K562 (cell line): ENCODE results near the gene CDAN1. TPM values are rescaled to one million over a fixed set of nuclear protein-coding genes. Genes with fewer than 3 reads are reported as not detected.

Source experiments
- ADNP ChIP-seq: fragments of 200-800 bp; sonication (Bioruptor generic); IDR thresholded peaks from 2 replicates; pipeline ENCODE4 v1.6.1; 2016; ENCODE audit warnings: missing genetic modification characterization, missing compliant biosample characterization
- ATF7 ChIP-seq: fragments of 450-650 bp; IDR thresholded peaks from 2 replicates; pipeline ENCODE4 v1.7.1; 2014; ENCODE audit warnings: mild to moderate bottlenecking, moderate library complexity
- CBFB ChIP-seq: sonication (generic); formaldehyde crosslinking; IDR thresholded peaks from 2 replicates; pipeline ENCODE4 v1.4.0; 2020; ENCODE audit warnings: mild to moderate bottlenecking, missing genetic modification reagents
- CBX3 ChIP-seq, 2 experiments: IDR thresholded peaks; 1 replicate in 1 of 2; 2 replicates in 1 of 2; pipeline ENCODE4 v1.6.1; 2012; ENCODE audit warnings: inconsistent platforms in 2 of 2, low read length in 2 of 2, borderline replicate concordance in 1 of 2, control low read depth in 1 of 2
- CBX5 ChIP-seq: IDR thresholded peaks from 2 replicates; pipeline ENCODE4 v1.6.1; 2014; ENCODE audit warnings: low read depth, borderline replicate concordance
- ETV1 ChIP-seq: fragments of 450-650 bp; conservative IDR thresholded peaks from 2 replicates; pipeline ENCODE4 v1.6.1; 2016; ENCODE audit warnings: missing genetic modification characterization, control low read depth, low read depth, missing compliant biosample characterization
- GABPB2 ChIP-seq: fragments of 250-450 bp; sonication (Bioruptor Pico); conservative IDR thresholded peaks from 2 replicates; pipeline ENCODE4 v1.5.1; 2021; ENCODE audit warnings: mild to moderate bottlenecking
- NCOA1 ChIP-seq: fragments of 450-650 bp; IDR thresholded peaks from 2 replicates; pipeline ENCODE4 v1.6.1; 2016; ENCODE audit warnings: low read depth
- NCOA4 ChIP-seq: fragments of 450-650 bp; IDR thresholded peaks from 2 replicates; pipeline ENCODE4 v1.6.1; 2018; ENCODE audit warnings: mild to moderate bottlenecking; ENCODE audit not compliant: partially characterized antibody
- PHB ChIP-seq: fragments of 250-450 bp; sonication (Bioruptor Pico); IDR thresholded peaks from 2 replicates; pipeline ENCODE4 v1.5.0; 2021
- PHB2 ChIP-seq: fragments of 450-650 bp; IDR thresholded peaks from 2 replicates; pipeline ENCODE4 v1.6.1; 2017; ENCODE audit warnings: low read depth
- SAP30 ChIP-seq: fragments of 200-600 bp; sonication (generic); IDR thresholded peaks from 2 replicates; pipeline ENCODE4 v1.6.1; 2012; ENCODE audit warnings: borderline replicate concordance, low read depth, mild to moderate bottlenecking, moderate library complexity, low read length, control low read depth, inconsistent platforms; ENCODE audit not compliant: insufficient read depth, poor library complexity, severe bottlenecking
- SRSF3 ChIP-seq: fragments of 200-400 bp; formaldehyde crosslinking; IDR thresholded peaks from 2 replicates; pipeline ENCODE4 v1.6.1; 2016; ENCODE audit warnings: mild to moderate bottlenecking, low read length, moderate library complexity; ENCODE audit not compliant: insufficient read depth
- ZC3H4 ChIP-seq: sonication (generic); formaldehyde crosslinking; IDR thresholded peaks from 2 replicates; pipeline ENCODE4 v1.9.0; 2021; ENCODE audit warnings: missing genetic modification reagents, borderline replicate concordance
- ZNF143 ChIP-seq: sonication (generic); formaldehyde crosslinking; IDR thresholded peaks from 2 replicates; pipeline ENCODE4 v1.9.0; 2022; ENCODE audit warnings: mild to moderate bottlenecking, missing genetic modification reagents
- ZNF586 ChIP-seq: fragments of 450-650 bp; formaldehyde crosslinking; conservative IDR thresholded peaks from 2 replicates; pipeline ENCODE4 v1.4.0; 2020; ENCODE audit warnings: mild to moderate bottlenecking, moderate library complexity
- polyA plus RNA-seq, 8 experiments: library from polyadenylated mRNA; depleted of rRNA in 4 of 8; stranded (reverse) in 5 of 8; unstranded in 3 of 8; fragments of >200 nt; fragmentation: Nextera tagmentation in 2 of 8; fragmentation: Illumina TruSeq in 1 of 8; extraction: Ambion mirVana in 2 of 8; extraction: Trizol in 1 of 8; gene quantifications; 2 replicates each; pipeline versions ENCODE4 v1.2.1 to v1.2.3, GENCODE V29; 2011 to 2014; ENCODE audit warnings: inconsistent platforms in 1 of 8, missing spikeins in 1 of 8
- total RNA-seq, 7 experiments: library from RNA; depleted of rRNA in 6 of 7; stranded (reverse); fragments of >200 nt in 6 of 7; fragmentation: Illumina TruSeq in 2 of 7; extraction: Trizol in 2 of 7; gene quantifications; 2 replicates each; pipeline versions ENCODE4 v1.2.1 to v1.2.3, GENCODE V29; 2011 to 2021; ENCODE audit warnings: low replicate concordance in 1 of 7
- TF ChIP-seq, protein P1 (sequence below): fragments of 250-450 bp; sonication (Bioruptor Pico); IDR thresholded peaks from 2 replicates; pipeline ENCODE4 v1.8.0; 2022; ENCODE audit warnings: inconsistent platforms
- TF ChIP-seq, protein P2 (sequence below), 2 experiments: fragments of 200-800 bp in 1 of 2; sonication (Bioruptor generic) in 1 of 2; sonication (generic) in 1 of 2; formaldehyde crosslinking in 1 of 2; IDR thresholded peaks in 1 of 2; conservative IDR thresholded peaks in 1 of 2; 2 replicates each; pipeline versions ENCODE4 v1.5.0 to v1.6.1; 2016 to 2020; ENCODE audit warnings: missing compliant biosample characterization in 1 of 2, missing genetic modification characterization in 1 of 2, missing genetic modification reagents in 1 of 2
- TF ChIP-seq, protein P3 (sequence below): sonication (generic); formaldehyde crosslinking; IDR thresholded peaks from 2 replicates; pipeline ENCODE4 v1.8.1; 2022; ENCODE audit warnings: missing genetic modification reagents
- TF ChIP-seq, protein P4 (sequence below): fragments of 450-650 bp; IDR thresholded peaks from 2 replicates; pipeline ENCODE4 v1.6.1; 2016; ENCODE audit warnings: missing biosample characterization, missing genetic modification characterization
- TF ChIP-seq, protein P5 (sequence below): fragments of 200-800 bp; sonication (Bioruptor generic); IDR thresholded peaks from 2 replicates; pipeline ENCODE4 v1.6.1; 2017; ENCODE audit warnings: missing genetic modification characterization, missing compliant biosample characterization

The CDAN1 gene
- total and polyA plus RNA-seq, 9 of the 15 experiments (the other 6 are each of a cell fraction or from before 2014, with no cell fraction given): 1.6 to 34.4 (median 13.8) TPM

DNA sequence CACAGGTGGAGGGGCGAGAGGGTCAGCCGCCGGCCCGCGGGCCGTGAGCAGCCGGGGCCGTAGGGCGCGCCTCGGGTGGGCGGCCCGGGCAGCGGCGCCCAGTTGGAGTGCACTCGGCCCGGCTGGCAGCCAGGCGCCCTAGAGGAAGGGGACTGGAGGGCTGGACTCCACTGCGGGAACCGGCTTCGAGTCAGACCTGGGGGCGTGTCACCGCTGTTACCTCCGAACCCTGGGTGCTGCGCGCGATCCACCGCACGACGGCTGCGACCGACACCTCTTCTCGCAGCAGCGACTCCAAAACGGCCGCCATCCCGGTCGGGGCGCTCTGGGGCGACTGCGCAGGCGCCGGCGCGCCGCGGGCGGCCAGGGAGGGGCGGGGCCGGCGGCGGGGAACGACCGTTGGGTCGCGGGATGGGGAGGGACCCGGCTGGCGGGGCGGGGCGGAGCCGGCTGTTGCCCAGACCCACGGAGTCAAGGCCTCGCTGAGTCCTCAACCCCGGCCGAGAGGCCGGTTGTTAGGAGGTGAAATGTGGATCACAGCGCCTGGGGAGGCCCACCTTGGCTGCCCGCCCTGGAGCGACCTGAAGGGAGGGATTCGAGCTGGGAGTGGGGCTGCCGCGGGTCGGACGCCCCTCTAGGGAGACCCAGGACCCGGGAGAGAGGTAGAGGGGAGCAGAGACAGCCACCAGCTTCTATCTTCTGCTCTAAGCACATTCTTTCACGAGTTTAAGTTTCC, at the start of gene CDAN1 (continued):
- no peak for TF ChIP-seq NCOA4
- TF ChIP-seq ZC3H4: no peak
- no peak for TF ChIP-seq ETV1 (tag)
- TF ChIP-seq CBFB (CRISPR knock-in tag): no peak
- no peak for TF ChIP-seq ADNP (tag)
- TF ChIP-seq PHB2: no peak
- no peak for TF ChIP-seq GABPB2
- no peak for TF ChIP-seq PHB (CRISPR knock-in tag)
- no peak for TF ChIP-seq ZNF143 (CRISPR knock-in tag)
- TF ChIP-seq, protein P1, sequence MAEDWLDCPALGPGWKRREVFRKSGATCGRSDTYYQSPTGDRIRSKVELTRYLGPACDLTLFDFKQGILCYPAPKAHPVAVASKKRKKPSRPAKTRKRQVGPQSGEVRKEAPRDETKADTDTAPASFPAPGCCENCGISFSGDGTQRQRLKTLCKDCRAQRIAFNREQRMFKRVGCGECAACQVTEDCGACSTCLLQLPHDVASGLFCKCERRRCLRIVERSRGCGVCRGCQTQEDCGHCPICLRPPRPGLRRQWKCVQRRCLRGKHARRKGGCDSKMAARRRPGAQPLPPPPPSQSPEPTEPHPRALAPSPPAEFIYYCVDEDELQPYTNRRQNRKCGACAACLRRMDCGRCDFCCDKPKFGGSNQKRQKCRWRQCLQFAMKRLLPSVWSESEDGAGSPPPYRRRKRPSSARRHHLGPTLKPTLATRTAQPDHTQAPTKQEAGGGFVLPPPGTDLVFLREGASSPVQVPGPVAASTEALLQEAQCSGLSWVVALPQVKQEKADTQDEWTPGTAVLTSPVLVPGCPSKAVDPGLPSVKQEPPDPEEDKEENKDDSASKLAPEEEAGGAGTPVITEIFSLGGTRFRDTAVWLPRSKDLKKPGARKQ (CRISPR knock-in tag): no peak
- no peak for TF ChIP-seq NCOA1
- TF ChIP-seq, protein P2, sequence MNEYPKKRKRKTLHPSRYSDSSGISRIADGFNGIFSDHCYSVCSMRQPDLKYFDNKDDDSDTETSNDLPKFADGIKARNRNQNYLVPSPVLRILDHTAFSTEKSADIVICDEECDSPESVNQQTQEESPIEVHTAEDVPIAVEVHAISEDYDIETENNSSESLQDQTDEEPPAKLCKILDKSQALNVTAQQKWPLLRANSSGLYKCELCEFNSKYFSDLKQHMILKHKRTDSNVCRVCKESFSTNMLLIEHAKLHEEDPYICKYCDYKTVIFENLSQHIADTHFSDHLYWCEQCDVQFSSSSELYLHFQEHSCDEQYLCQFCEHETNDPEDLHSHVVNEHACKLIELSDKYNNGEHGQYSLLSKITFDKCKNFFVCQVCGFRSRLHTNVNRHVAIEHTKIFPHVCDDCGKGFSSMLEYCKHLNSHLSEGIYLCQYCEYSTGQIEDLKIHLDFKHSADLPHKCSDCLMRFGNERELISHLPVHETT (CRISPR knock-in tag; conservative IDR thresholded peaks at IDR 0.05 in 1 of 2, IDR thresholded peaks at IDR 0.05 in 1 of 2): peak in 1 of 2 experiments; percentile 45; a peak in 1 of 4 replicates
- TF ChIP-seq SAP30: peak; percentile 88
- no peak for TF ChIP-seq CBX5
- TF ChIP-seq, protein P3, sequence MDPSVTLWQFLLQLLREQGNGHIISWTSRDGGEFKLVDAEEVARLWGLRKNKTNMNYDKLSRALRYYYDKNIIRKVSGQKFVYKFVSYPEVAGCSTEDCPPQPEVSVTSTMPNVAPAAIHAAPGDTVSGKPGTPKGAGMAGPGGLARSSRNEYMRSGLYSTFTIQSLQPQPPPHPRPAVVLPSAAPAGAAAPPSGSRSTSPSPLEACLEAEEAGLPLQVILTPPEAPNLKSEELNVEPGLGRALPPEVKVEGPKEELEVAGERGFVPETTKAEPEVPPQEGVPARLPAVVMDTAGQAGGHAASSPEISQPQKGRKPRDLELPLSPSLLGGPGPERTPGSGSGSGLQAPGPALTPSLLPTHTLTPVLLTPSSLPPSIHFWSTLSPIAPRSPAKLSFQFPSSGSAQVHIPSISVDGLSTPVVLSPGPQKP (CRISPR knock-in tag): no peak
- TF ChIP-seq, protein P4, sequence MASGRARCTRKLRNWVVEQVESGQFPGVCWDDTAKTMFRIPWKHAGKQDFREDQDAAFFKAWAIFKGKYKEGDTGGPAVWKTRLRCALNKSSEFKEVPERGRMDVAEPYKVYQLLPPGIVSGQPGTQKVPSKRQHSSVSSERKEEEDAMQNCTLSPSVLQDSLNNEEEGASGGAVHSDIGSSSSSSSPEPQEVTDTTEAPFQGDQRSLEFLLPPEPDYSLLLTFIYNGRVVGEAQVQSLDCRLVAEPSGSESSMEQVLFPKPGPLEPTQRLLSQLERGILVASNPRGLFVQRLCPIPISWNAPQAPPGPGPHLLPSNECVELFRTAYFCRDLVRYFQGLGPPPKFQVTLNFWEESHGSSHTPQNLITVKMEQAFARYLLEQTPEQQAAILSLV (tag): no peak
- TF ChIP-seq, protein P5, sequence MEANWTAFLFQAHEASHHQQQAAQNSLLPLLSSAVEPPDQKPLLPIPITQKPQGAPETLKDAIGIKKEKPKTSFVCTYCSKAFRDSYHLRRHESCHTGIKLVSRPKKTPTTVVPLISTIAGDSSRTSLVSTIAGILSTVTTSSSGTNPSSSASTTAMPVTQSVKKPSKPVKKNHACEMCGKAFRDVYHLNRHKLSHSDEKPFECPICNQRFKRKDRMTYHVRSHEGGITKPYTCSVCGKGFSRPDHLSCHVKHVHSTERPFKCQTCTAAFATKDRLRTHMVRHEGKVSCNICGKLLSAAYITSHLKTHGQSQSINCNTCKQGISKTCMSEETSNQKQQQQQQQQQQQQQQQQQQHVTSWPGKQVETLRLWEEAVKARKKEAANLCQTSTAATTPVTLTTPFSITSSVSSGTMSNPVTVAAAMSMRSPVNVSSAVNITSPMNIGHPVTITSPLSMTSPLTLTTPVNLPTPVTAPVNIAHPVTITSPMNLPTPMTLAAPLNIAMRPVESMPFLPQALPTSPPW (CRISPR knock-in tag): peak; percentile 84
- TF ChIP-seq ZNF586 (CRISPR knock-in tag): no peak
- TF ChIP-seq ATF7: no peak
- no peak for TF ChIP-seq CBX3 (IDR thresholded peaks at IDR 0.05; ENCODE audit: borderline replicate concordance in 1 of 2, low read length in 2 of 2)
- no peak for TF ChIP-seq SRSF3
